GM12878 (cell line): ENCODE data around the gene HNRNPA2B1. TPM values are rescaled to one million over a fixed set of nuclear protein-coding genes. Genes with fewer than 3 reads are reported as not detected.
A peak's percentile ranks its signal among the peaks of the same experiment; 100 is the strongest.

Experiments
- BCL11A ChIP-seq: IDR thresholded peaks from 2 replicates; pipeline ENCODE4 v1.6.1; 2011; ENCODE audit warnings: low read depth, low read length
- BCL3 ChIP-seq: IDR thresholded peaks from 2 replicates; pipeline ENCODE4 v1.6.1; 2011; ENCODE audit warnings: borderline replicate concordance, low read depth, mild to moderate bottlenecking, moderate library complexity, low read length; ENCODE audit not compliant: insufficient read depth, poor library complexity, severe bottlenecking
- CHD2 ChIP-seq: IDR thresholded peaks from 2 replicates; pipeline ENCODE4 v1.6.1; 2011; ENCODE audit warnings: low read depth, low read length, improper control_type of control experiment, borderline replicate concordance
- ELK1 ChIP-seq: IDR thresholded peaks from 2 replicates; pipeline ENCODE4 v1.6.1; 2012; ENCODE audit warnings: low read depth, low read length, improper control_type of control experiment
- FOXK2 ChIP-seq: fragments of 450-650 bp; IDR thresholded peaks from 2 replicates; pipeline ENCODE4 v1.6.1; 2017; ENCODE audit warnings: mild to moderate bottlenecking, moderate library complexity
- GABPA ChIP-seq: IDR thresholded peaks from 2 replicates; pipeline ENCODE4 v1.6.1; 2014; ENCODE audit warnings: antibody characterized with exemption, low read depth, mild to moderate bottlenecking, inconsistent platforms
- HCFC1 ChIP-seq: fragments of 150-350 bp; IDR thresholded peaks from 2 replicates; pipeline ENCODE4 v1.6.1; 2014; ENCODE audit warnings: low read length
- HSF1 ChIP-seq: fragments of 150-350 bp; IDR thresholded peaks from 2 replicates; pipeline ENCODE4 v1.6.1; 2014; ENCODE audit warnings: mild to moderate bottlenecking, low read depth, low read length
- IRF4 ChIP-seq: IDR thresholded peaks from 2 replicates; pipeline ENCODE4 v1.6.1; 2011; ENCODE audit warnings: low read depth, low read length
- MEF2A ChIP-seq: IDR thresholded peaks from 2 replicates; pipeline ENCODE4 v1.6.1; 2011; ENCODE audit warnings: low read depth, mild to moderate bottlenecking, low read length, moderate library complexity; ENCODE audit not compliant: insufficient read depth
- MLLT1 ChIP-seq: fragments of 450-650 bp; IDR thresholded peaks from 2 replicates; pipeline ENCODE4 v1.6.1; 2016; ENCODE audit warnings: mild to moderate bottlenecking
- MTA2 ChIP-seq: fragments of 450-650 bp; IDR thresholded peaks from 2 replicates; pipeline ENCODE4 v1.6.1; 2016; ENCODE audit warnings: low read depth, mild to moderate bottlenecking, moderate library complexity
- NFYB ChIP-seq: IDR thresholded peaks from 2 replicates; pipeline ENCODE4 v1.6.1; 2011; ENCODE audit warnings: low read depth, mild to moderate bottlenecking, low read length, improper control_type of control experiment, moderate library complexity; ENCODE audit not compliant: insufficient read depth
- NRF1 ChIP-seq: conservative IDR thresholded peaks from 2 replicates; pipeline ENCODE4 v1.6.1; 2011; ENCODE audit warnings: mild to moderate bottlenecking, low read depth, low read length, improper control_type of control experiment
- PAX8 ChIP-seq: fragments of 450-650 bp; IDR thresholded peaks from 2 replicates; pipeline ENCODE4 v1.6.1; 2017; ENCODE audit warnings: mild to moderate bottlenecking, moderate library complexity
- POU2F2 ChIP-seq: IDR thresholded peaks from 3 replicates; pipeline ENCODE4 v1.6.1; 2011; ENCODE audit warnings: low read depth, mild to moderate bottlenecking, low read length, borderline replicate concordance
- RB1 ChIP-seq: fragments of 450-650 bp; formaldehyde crosslinking; IDR thresholded peaks from 2 replicates; pipeline ENCODE4 v1.6.1; 2017; ENCODE audit warnings: mild to moderate bottlenecking, borderline replicate concordance
- RBBP5 ChIP-seq: fragments of 200-600 bp; sonication (generic); conservative IDR thresholded peaks from 2 replicates; pipeline ENCODE4 v1.6.1; 2016
- RCOR1 ChIP-seq: conservative IDR thresholded peaks from 2 replicates; pipeline ENCODE4 v1.6.1; 2012; ENCODE audit warnings: low read depth, low read length, improper control_type of control experiment
- SIN3A ChIP-seq: IDR thresholded peaks from 2 replicates; pipeline ENCODE4 v1.6.1; 2012; ENCODE audit warnings: low read depth, low read length, improper control_type of control experiment
- SPI1 ChIP-seq: IDR thresholded peaks from 2 replicates; pipeline ENCODE4 v1.6.1; 2011; ENCODE audit warnings: low read depth, mild to moderate bottlenecking, low read length, moderate library complexity, borderline replicate concordance; ENCODE audit not compliant: insufficient read depth
- STAT3 ChIP-seq: IDR thresholded peaks from 2 replicates; pipeline ENCODE4 v1.6.1; 2011; ENCODE audit warnings: low read depth, low read length, improper control_type of control experiment
- SUZ12 ChIP-seq: fragments of 200-600 bp; sonication (generic); IDR thresholded peaks from one replicate; pipeline ENCODE4 v1.6.1; 2018; ENCODE audit warnings: antibody characterized with exemption, mild to moderate bottlenecking; ENCODE audit not compliant: unreplicated experiment
- TCF12 ChIP-seq: IDR thresholded peaks from 2 replicates; pipeline ENCODE4 v1.6.1; 2011; ENCODE audit warnings: low read depth, mild to moderate bottlenecking, low read length
- TCF3 ChIP-seq: IDR thresholded peaks from 2 replicates; pipeline ENCODE4 v1.6.1; 2012; ENCODE audit warnings: low read depth, mild to moderate bottlenecking, low read length, borderline replicate concordance; ENCODE audit not compliant: insufficient read depth
- TCF7 ChIP-seq: IDR thresholded peaks from 2 replicates; pipeline ENCODE4 v1.6.1; 2014; ENCODE audit warnings: antibody characterized with exemption, borderline replicate concordance
- polyA plus RNA-seq, 11 experiments: library from polyadenylated mRNA; depleted of rRNA in 4 of 11; unstranded in 6 of 11; stranded (reverse) in 5 of 11; fragments of >200 nt; fragmentation: Nextera tagmentation in 4 of 11; fragmentation: Illumina TruSeq in 1 of 11; extraction: Ambion mirVana in 4 of 11; extraction: Trizol in 1 of 11; gene quantifications; 1 replicate in 1 of 11; 2 replicates in 10 of 11; pipeline versions ENCODE4 v1.2.1 to v1.2.3, GENCODE V29; 2011 to 2016; ENCODE audit warnings: inconsistent platforms in 2 of 11, missing spikeins in 2 of 11, low read depth in 1 of 11
- total RNA-seq, 4 experiments: library from RNA; depleted of rRNA in 3 of 4; stranded (reverse); fragments of >200 nt in 3 of 4; fragmentation: Illumina TruSeq in 1 of 4; extraction: Trizol in 1 of 4; gene quantifications; 2 replicates each; pipeline versions ENCODE4 v1.2.1 to v1.2.3, GENCODE V29; 2013 to 2021

The HNRNPA2B1 gene
- total and polyA plus RNA-seq, 10 of the 15 experiments (the other 5 are each of a cell fraction or from before 2014, with no cell fraction given): 295 to 1,396 (median 932) TPM

GRCh38 chr7:26200038-26200443 lies 505 bp downstream of the HNRNPA2B1 start (continued):
- TF ChIP-seq MTA2: no peak; the same call in 1 of the 2 replicates
- TF ChIP-seq ELK1: no peak
- TF ChIP-seq RBBP5: no peak
- TF ChIP-seq RB1: no peak; the same call in 1 of the 2 replicates
- no peak; the same call in 1 of the 2 replicates for TF ChIP-seq TCF3
- TF ChIP-seq PAX8: peak; percentile 92
- TF ChIP-seq SPI1: no peak
- no peak for TF ChIP-seq FOXK2
- no peak for TF ChIP-seq BCL3
- no peak for TF ChIP-seq HSF1
- TF ChIP-seq SIN3A: peak; percentile 38; the same call in 1 of the 2 replicates
- TF ChIP-seq CHD2: peak; percentile 82
- TF ChIP-seq TCF12: no peak
- TF ChIP-seq GABPA: 0 out of 2 replicates have a peak, but pooled peaks have one; percentile 27
- TF ChIP-seq IRF4: peak; percentile 7; the same call in 1 of the 2 replicates
- no peak for TF ChIP-seq SUZ12
- no peak for TF ChIP-seq BCL11A
- no peak for TF ChIP-seq MLLT1
- TF ChIP-seq NRF1: no peak
- TF ChIP-seq TCF7: no peak
- TF ChIP-seq MEF2A: no peak
- TF ChIP-seq HCFC1: no peak
- no peak for TF ChIP-seq STAT3
- TF ChIP-seq NFYB: no peak
- peak; percentile 29; the same call in 1 of the 3 replicates for TF ChIP-seq POU2F2
- TF ChIP-seq RCOR1: no peak
